ENCODE results near the gene PPAN. TPM values are rescaled to one million over a fixed set of nuclear protein-coding genes. Genes with fewer than 3 reads are reported as not detected.
A peak's percentile ranks its signal among the peaks of the same experiment; 100 is the strongest.

Gene PPAN
- total and polyA plus RNA-seq, 2 experiments from 2014 or later: 44.2 to 47.0 TPM

GRCh38 chr19:10107254-10107653 lies 1.1 kb downstream of the PPAN start:
- Histone ChIP-seq H2AFZ (no peak overlapping the region), H3K4me1 (ENCODE audit: insufficient read depth) (peaks cover 14% of the 10 kb centered on the region), H3K36me3 (ENCODE audit: low read depth) (peaks cover 25% of the 10 kb centered on the region), H3K9me2 (ENCODE audit: insufficient read depth) (no peaks in the 10 kb centered on the region), H3K4me3 (peak overlapping the region; percentile 95), H3K4me2 (ENCODE audit: unreplicated experiment) (peak overlapping the region; percentile 90), H3K27me3 (replicated peaks; ENCODE audit: insufficient read depth) (no peaks in the 10 kb centered on the region), H4K20me1 (ENCODE audit: insufficient read depth) (no peaks in the 10 kb centered on the region), H3K27ac (peak overlapping the region; percentile 66), H3K79me2 (ENCODE audit: insufficient read depth) (peaks cover 34% of the 10 kb centered on the region), H3K9ac (peak overlapping the region; percentile 91), H3F3A (ENCODE audit: insufficient read depth) (peaks cover 25% of the 10 kb centered on the region), H3K9me3 (ENCODE audit: low read depth) (no peaks in the 10 kb centered on the region)
- no peak for DNase-seq
- TF ChIP-seq EZH2 (IDR thresholded peaks at IDR 0.05; ENCODE audit: insufficient read depth, poor library complexity, severe bottlenecking): no peak
- TF ChIP-seq EZH2phosphoT487 (IDR thresholded peaks at IDR 0.05; ENCODE audit: insufficient read depth, low read depth): no peak
- WGBS, 2 experiments (ENCODE audit: low coverage in 1 of 2, low lambda C conversion rate in 2 of 2, missing lambda C conversion rate in 2 of 2): 77 to 80% methylated on average over 10 of the region's 10 CpGs
- in situ Hi-C loops (cut with MboI): no loop called here

- Histone ChIP-seq H3K4me3 (peak overlapping the region; percentile 95), H3K9ac (peak overlapping the region; percentile 91), H2AFZ (no peak overlapping the region), H3K27me3 (replicated peaks; ENCODE audit: insufficient read depth) (no peaks in the 10 kb centered on the region), H4K20me1 (ENCODE audit: insufficient read depth) (no peaks in the 10 kb centered on the region), H3K36me3 (ENCODE audit: low read depth) (peaks cover 25% of the 10 kb centered on the region), H3K4me1 (ENCODE audit: insufficient read depth) (peaks cover 16% of the 10 kb centered on the region), H3K27ac (peak overlapping the region; percentile 66), H3K4me2 (ENCODE audit: unreplicated experiment) (peak overlapping the region; percentile 90), H3K79me2 (ENCODE audit: insufficient read depth) (peaks cover 34% of the 10 kb centered on the region), H3K9me2 (ENCODE audit: insufficient read depth) (no peaks in the 10 kb centered on the region), H3K9me3 (ENCODE audit: low read depth) (no peaks in the 10 kb centered on the region), H3F3A (ENCODE audit: insufficient read depth) (peaks cover 30% of the 10 kb centered on the region)
- in situ Hi-C loops (cut with MboI): no loop called here
- no peak for DNase-seq
- WGBS, 2 experiments (ENCODE audit: low coverage in 1 of 2, low lambda C conversion rate in 2 of 2, missing lambda C conversion rate in 2 of 2): 91 to 92% methylated on average over 11 to 14 of the region's 14 CpGs
- no peak for TF ChIP-seq EZH2 (IDR thresholded peaks at IDR 0.05; ENCODE audit: insufficient read depth, poor library complexity, severe bottlenecking)
- TF ChIP-seq EZH2phosphoT487 (IDR thresholded peaks at IDR 0.05; ENCODE audit: insufficient read depth, low read depth): no peak
These were observed 1.7 kb downstream of the PPAN start for GRCh38 chr19:10107817-10108367.

- WGBS, 2 experiments (ENCODE audit: low coverage in 1 of 2, low lambda C conversion rate in 2 of 2, missing lambda C conversion rate in 2 of 2): 91 to 95% methylated on average over 13 to 14 of the region's 14 CpGs
- peaks cover 34% of the 10 kb centered on the region for H3K79me2 ChIP-seq (ENCODE audit: insufficient read depth)
- no peak for TF ChIP-seq EZH2phosphoT487 (IDR thresholded peaks at IDR 0.05; ENCODE audit: insufficient read depth, low read depth)
- TF ChIP-seq EZH2 (IDR thresholded peaks at IDR 0.05; ENCODE audit: insufficient read depth, poor library complexity, severe bottlenecking): no peak
- H3K4me3 ChIP-seq: no peak overlapping the region
- no peaks in the 10 kb centered on the region for H3K9me3 ChIP-seq (ENCODE audit: low read depth)
- no peaks in the 10 kb centered on the region for H3K9me2 ChIP-seq (ENCODE audit: insufficient read depth)
- H3K27me3 ChIP-seq (replicated peaks; ENCODE audit: insufficient read depth): no peaks in the 10 kb centered on the region
- H2AFZ ChIP-seq: no peak overlapping the region
- no peak overlapping the region for H3K9ac ChIP-seq
- peaks cover 33% of the 10 kb centered on the region for H3F3A ChIP-seq (ENCODE audit: insufficient read depth)
- in situ Hi-C loops (cut with MboI): no loop called here
- no peak for DNase-seq
- H3K36me3 ChIP-seq (ENCODE audit: low read depth): peaks cover 25% of the 10 kb centered on the region
- H3K4me2 ChIP-seq (ENCODE audit: unreplicated experiment): no peak overlapping the region
- no peak overlapping the region for H3K27ac ChIP-seq
- no peaks in the 10 kb centered on the region for H4K20me1 ChIP-seq (ENCODE audit: insufficient read depth)
- peaks cover 16% of the 10 kb centered on the region for H3K4me1 ChIP-seq (ENCODE audit: insufficient read depth)
These were observed 3.4 kb downstream of the PPAN start for GRCh38 chr19:10109528-10109927.

GRCh38 chr19:10110076-10110971 lies 4.2 kb downstream of the PPAN start:
- no peak overlapping the region for H3K4me2 ChIP-seq (ENCODE audit: unreplicated experiment)
- H3K36me3 ChIP-seq (ENCODE audit: low read depth): peaks cover 25% of the 10 kb centered on the region

More at GRCh38 chr19:10110076-10110971, 4.2 kb downstream of the PPAN start:
- DNase-seq: no peak
- Histone ChIP-seq H3K4me3 (no peak overlapping the region), H4K20me1 (ENCODE audit: insufficient read depth) (no peaks in the 10 kb centered on the region), H3K9me3 (ENCODE audit: low read depth) (no peaks in the 10 kb centered on the region), H3K4me1 (ENCODE audit: insufficient read depth) (peaks cover 16% of the 10 kb centered on the region), H3K9ac (no peak overlapping the region), H3K27ac (no peak overlapping the region), H3K9me2 (ENCODE audit: insufficient read depth) (no peaks in the 10 kb centered on the region), H3K27me3 (replicated peaks; ENCODE audit: insufficient read depth) (no peaks in the 10 kb centered on the region), H3K79me2 (ENCODE audit: insufficient read depth) (peaks cover 34% of the 10 kb centered on the region), H3F3A (ENCODE audit: insufficient read depth) (peaks cover 33% of the 10 kb centered on the region), H2AFZ (no peak overlapping the region)
- 94 to 97% methylated on average over 26 to 44 of the region's 44 CpGs for WGBS, 2 experiments (ENCODE audit: low coverage in 1 of 2, low lambda C conversion rate in 2 of 2, missing lambda C conversion rate in 2 of 2)
- TF ChIP-seq EZH2 (IDR thresholded peaks at IDR 0.05; ENCODE audit: insufficient read depth, poor library complexity, severe bottlenecking) (no peak), EZH2phosphoT487 (IDR thresholded peaks at IDR 0.05; ENCODE audit: insufficient read depth, low read depth) (no peak)
- in situ Hi-C loops (cut with MboI): no loop called here
